K562 (cell line): ENCODE measurements around the gene ST6GALNAC2. TPM values are rescaled to one million over a fixed set of nuclear protein-coding genes. Genes with fewer than 3 reads are reported as not detected.

Experiments
- ATF4 ChIP-seq: fragments of 450-650 bp; formaldehyde crosslinking; IDR thresholded peaks from 2 replicates; pipeline ENCODE4 v1.4.0; 2022; ENCODE audit warnings: mild to moderate bottlenecking, moderate library complexity
- BRF1 ChIP-seq: IDR thresholded peaks from 3 replicates; pipeline ENCODE4 v1.6.1; 2011; ENCODE audit warnings: borderline replicate concordance, mild to moderate bottlenecking; ENCODE audit not compliant: insufficient read length; ENCODE audit errors: extremely low read depth
- CTCF ChIP-seq, 3 experiments: IDR thresholded peaks in 2 of 3; conservative IDR thresholded peaks in 1 of 3; 2 replicates each; pipeline ENCODE4 v1.5.1; 2011 to 2012; ENCODE audit warnings: low read length in 3 of 3, mild to moderate bottlenecking in 3 of 3, control low read depth in 2 of 3, improper control_type of control experiment in 1 of 3, inconsistent platforms in 1 of 3, low read depth in 1 of 3, mixed read lengths in 1 of 3, moderate library complexity in 1 of 3; ENCODE audit not compliant: insufficient read depth in 2 of 3
- FOXJ3 ChIP-seq: sonication (generic); formaldehyde crosslinking; IDR thresholded peaks from 2 replicates; pipeline ENCODE4 v1.4.0; 2020; ENCODE audit warnings: mild to moderate bottlenecking, missing genetic modification reagents
- IRF1 ChIP-seq: sonication (generic); formaldehyde crosslinking; IDR thresholded peaks from 2 replicates; pipeline ENCODE4 v1.8.0; 2022; ENCODE audit warnings: missing genetic modification reagents, mild to moderate bottlenecking, borderline replicate concordance
- MTA3 ChIP-seq: fragments of 450-650 bp; formaldehyde crosslinking; IDR thresholded peaks from 2 replicates; pipeline ENCODE4 v1.6.1; 2017; ENCODE audit warnings: mild to moderate bottlenecking, borderline replicate concordance
- POLR2AphosphoS5 ChIP-seq: IDR thresholded peaks from 2 replicates; pipeline ENCODE4 v1.6.1; 2011; ENCODE audit warnings: mild to moderate bottlenecking, low read depth, low read length, moderate library complexity; ENCODE audit not compliant: control insufficient read depth, insufficient read depth
- RAD21 ChIP-seq, 2 experiments: fragments of 250-450 bp in 1 of 2; fragments of 450-650 bp in 1 of 2; sonication (Bioruptor Pico) in 1 of 2; formaldehyde crosslinking in 1 of 2; IDR thresholded peaks in 1 of 2; conservative IDR thresholded peaks in 1 of 2; 2 replicates each; pipeline versions ENCODE4 v1.4.0 to v1.8.0; 2020 to 2022; ENCODE audit warnings: mild to moderate bottlenecking in 2 of 2, moderate library complexity in 1 of 2
- SMARCA5 ChIP-seq: fragments of 450-650 bp; IDR thresholded peaks from 2 replicates; pipeline ENCODE4 v1.6.1; 2016
- SRSF1 ChIP-seq: fragments of 200-400 bp; formaldehyde crosslinking; IDR thresholded peaks from 2 replicates; pipeline ENCODE4 v1.6.1; 2017; ENCODE audit warnings: mild to moderate bottlenecking, low read depth, low read length, moderate library complexity
- TEAD4 ChIP-seq, 2 experiments: sonication (generic) in 1 of 2; formaldehyde crosslinking in 1 of 2; IDR thresholded peaks; 2 replicates each; pipeline versions ENCODE4 v1.6.1 to v1.8.0; 2012 to 2022; ENCODE audit warnings: borderline replicate concordance in 1 of 2, inconsistent platforms in 1 of 2, low read length in 1 of 2, mild to moderate bottlenecking in 1 of 2, missing genetic modification reagents in 1 of 2
- TGIF2 ChIP-seq: sonication (generic); formaldehyde crosslinking; IDR thresholded peaks from 2 replicates; pipeline ENCODE4 v1.8.1; 2022; ENCODE audit warnings: mild to moderate bottlenecking, missing genetic modification reagents, moderate library complexity
- ZBTB33 ChIP-seq: sonication (generic); formaldehyde crosslinking; IDR thresholded peaks from 2 replicates; pipeline ENCODE4 v1.8.1; 2023; ENCODE audit warnings: mild to moderate bottlenecking, missing genetic modification reagents
- ZNF583 ChIP-seq: fragments of 250-450 bp; sonication (Bioruptor Pico); IDR thresholded peaks from 2 replicates; pipeline ENCODE4 v1.4.0; 2020
- polyA plus RNA-seq, 8 experiments: library from polyadenylated mRNA; depleted of rRNA in 4 of 8; stranded (reverse) in 5 of 8; unstranded in 3 of 8; fragments of >200 nt; fragmentation: Nextera tagmentation in 2 of 8; fragmentation: Illumina TruSeq in 1 of 8; extraction: Ambion mirVana in 2 of 8; extraction: Trizol in 1 of 8; gene quantifications; 2 replicates each; pipeline versions ENCODE4 v1.2.1 to v1.2.3, GENCODE V29; 2011 to 2014; ENCODE audit warnings: inconsistent platforms in 1 of 8, missing spikeins in 1 of 8
- total RNA-seq, 7 experiments: library from RNA; depleted of rRNA in 6 of 7; stranded (reverse); fragments of >200 nt in 6 of 7; fragmentation: Illumina TruSeq in 2 of 7; extraction: Trizol in 2 of 7; gene quantifications; 2 replicates each; pipeline versions ENCODE4 v1.2.1 to v1.2.3, GENCODE V29; 2011 to 2021; ENCODE audit warnings: low replicate concordance in 1 of 7
- TF ChIP-seq, protein P1 (sequence below): IDR thresholded peaks from 2 replicates; pipeline ENCODE4 v1.6.1; 2011; ENCODE audit warnings: borderline replicate concordance, low read depth, mild to moderate bottlenecking, moderate library complexity, low read length; ENCODE audit not compliant: insufficient read depth, poor library complexity, severe bottlenecking

Gene ST6GALNAC2
- total and polyA plus RNA-seq, 9 of the 15 experiments (the other 6 are each of a cell fraction or from before 2014, with no cell fraction given), result 0.18 TPM; not detected in 8

GRCh38 chr17:76612977-76613851, 27.6 kb upstream of the ST6GALNAC2 start (continued):
- TF ChIP-seq ZBTB33 (CRISPR knock-in tag) (peak; percentile 92), TGIF2 (CRISPR knock-in tag) (no peak), CTCF (IDR thresholded peaks at IDR 0.05 in 2 of 3, conservative IDR thresholded peaks at IDR 0.05 in 1 of 3; ENCODE audit: insufficient read depth in 2 of 3, low read depth in 1 of 3, low read length in 3 of 3) (peak; percentile 28 to 92 (median 78); a peak in 5 of 6 replicates), ATF4 (CRISPR knock-in tag) (no peak), SMARCA5 (no peak), MTA3 (no peak), ZNF583 (CRISPR knock-in tag) (no peak), FOXJ3 (CRISPR knock-in tag) (no peak), TEAD4 (IDR thresholded peaks at IDR 0.05; ENCODE audit: low read length) (no peak), TEAD4 (CRISPR knock-in tag; IDR thresholded peaks at IDR 0.05; ENCODE audit: borderline replicate concordance) (no peak), SRSF1 (no peak), RAD21 (CRISPR knock-in tag; conservative IDR thresholded peaks at IDR 0.05 in 1 of 2, IDR thresholded peaks at IDR 0.05 in 1 of 2) (peak in 1 of 2 experiments; percentile 55; a peak in 2 of 4 replicates), IRF1 (CRISPR knock-in tag) (no peak), BRF1 (no peak), POLR2AphosphoS5 (no peak)
- TF ChIP-seq, protein P1, sequence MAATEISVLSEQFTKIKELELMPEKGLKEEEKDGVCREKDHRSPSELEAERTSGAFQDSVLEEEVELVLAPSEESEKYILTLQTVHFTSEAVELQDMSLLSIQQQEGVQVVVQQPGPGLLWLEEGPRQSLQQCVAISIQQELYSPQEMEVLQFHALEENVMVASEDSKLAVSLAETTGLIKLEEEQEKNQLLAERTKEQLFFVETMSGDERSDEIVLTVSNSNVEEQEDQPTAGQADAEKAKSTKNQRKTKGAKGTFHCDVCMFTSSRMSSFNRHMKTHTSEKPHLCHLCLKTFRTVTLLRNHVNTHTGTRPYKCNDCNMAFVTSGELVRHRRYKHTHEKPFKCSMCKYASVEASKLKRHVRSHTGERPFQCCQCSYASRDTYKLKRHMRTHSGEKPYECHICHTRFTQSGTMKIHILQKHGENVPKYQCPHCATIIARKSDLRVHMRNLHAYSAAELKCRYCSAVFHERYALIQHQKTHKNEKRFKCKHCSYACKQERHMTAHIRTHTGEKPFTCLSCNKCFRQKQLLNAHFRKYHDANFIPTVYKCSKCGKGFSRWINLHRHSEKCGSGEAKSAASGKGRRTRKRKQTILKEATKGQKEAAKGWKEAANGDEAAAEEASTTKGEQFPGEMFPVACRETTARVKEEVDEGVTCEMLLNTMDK, result no peak
